Measurements from ENCODE around the gene DCUN1D2. TPM values are rescaled to one million over a fixed set of nuclear protein-coding genes. Genes with fewer than 3 reads are reported as not detected.
A peak's percentile ranks its signal among the peaks of the same experiment; 100 is the strongest.

DCUN1D2 gene
- total RNA-seq, 1 donor from 2014 or later = 23.8 TPM

DNA sequence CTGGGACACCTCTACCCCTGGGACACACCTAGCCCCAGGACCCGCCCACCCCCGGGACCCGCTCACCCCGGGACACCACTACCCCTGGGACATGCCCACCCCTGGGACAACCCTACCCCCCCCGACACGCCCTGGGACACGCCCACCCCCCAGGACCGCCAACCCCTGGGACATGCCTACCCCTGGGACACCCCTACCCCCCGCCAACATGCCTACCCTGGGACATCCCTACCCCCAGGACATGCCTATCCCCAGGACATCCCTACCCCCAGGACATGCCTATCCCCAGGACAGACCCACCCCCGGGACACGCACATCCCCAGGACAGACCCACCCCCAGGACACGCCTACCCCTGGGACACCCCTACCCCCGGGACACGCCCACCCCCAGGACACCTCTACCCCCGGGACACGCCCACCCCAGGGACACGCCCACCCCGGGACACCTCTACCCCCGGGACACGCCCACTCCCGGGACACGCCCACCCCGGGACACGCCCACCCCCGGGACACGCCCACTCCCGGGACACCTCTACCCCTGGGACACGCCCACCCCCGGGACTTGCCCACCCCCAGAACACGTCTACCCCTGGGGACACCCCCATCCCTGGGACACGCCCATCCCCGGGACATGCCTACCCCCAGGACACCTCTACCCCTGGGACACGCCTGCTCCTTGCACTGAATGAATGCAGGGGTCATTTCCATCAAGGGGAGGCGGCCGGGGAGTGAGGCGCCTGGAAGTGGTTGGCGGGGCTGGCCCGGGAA, 69.5 kb downstream of the DCUN1D2 start:
- no peaks in the 10 kb centered on the region for H3K79me2 ChIP-seq (ENCODE audit: low read depth)
- H3K9ac ChIP-seq = no peak overlapping the region
- peaks cover 4% of the 10 kb centered on the region for H3K27me3 Mint-ChIP-seq (ENCODE audit: insufficient read depth, low read depth)
- no peaks in the 10 kb centered on the region for H3K9me3 Mint-ChIP-seq
- no peaks in the 10 kb centered on the region for H3K9me3 ChIP-seq (ENCODE audit: low read depth)
- H2AFZ ChIP-seq (replicated peaks) = no peak overlapping the region
- H3K4me1 Mint-ChIP-seq = peaks cover 21% of the 10 kb centered on the region
- no peak overlapping the region for H3K4me2 ChIP-seq
- no peak overlapping the region for H3K27ac ChIP-seq
- H3K36me3 Mint-ChIP-seq = no peaks in the 10 kb centered on the region
- no peaks in the 10 kb centered on the region for H3K36me3 ChIP-seq
- H3K4me3 Mint-ChIP-seq = no peak overlapping the region
- no peak for DNase-seq (ENCODE audit: low spot score)
- H3K27me3 ChIP-seq = no peaks in the 10 kb centered on the region
- TF ChIP-seq, protein P1, sequence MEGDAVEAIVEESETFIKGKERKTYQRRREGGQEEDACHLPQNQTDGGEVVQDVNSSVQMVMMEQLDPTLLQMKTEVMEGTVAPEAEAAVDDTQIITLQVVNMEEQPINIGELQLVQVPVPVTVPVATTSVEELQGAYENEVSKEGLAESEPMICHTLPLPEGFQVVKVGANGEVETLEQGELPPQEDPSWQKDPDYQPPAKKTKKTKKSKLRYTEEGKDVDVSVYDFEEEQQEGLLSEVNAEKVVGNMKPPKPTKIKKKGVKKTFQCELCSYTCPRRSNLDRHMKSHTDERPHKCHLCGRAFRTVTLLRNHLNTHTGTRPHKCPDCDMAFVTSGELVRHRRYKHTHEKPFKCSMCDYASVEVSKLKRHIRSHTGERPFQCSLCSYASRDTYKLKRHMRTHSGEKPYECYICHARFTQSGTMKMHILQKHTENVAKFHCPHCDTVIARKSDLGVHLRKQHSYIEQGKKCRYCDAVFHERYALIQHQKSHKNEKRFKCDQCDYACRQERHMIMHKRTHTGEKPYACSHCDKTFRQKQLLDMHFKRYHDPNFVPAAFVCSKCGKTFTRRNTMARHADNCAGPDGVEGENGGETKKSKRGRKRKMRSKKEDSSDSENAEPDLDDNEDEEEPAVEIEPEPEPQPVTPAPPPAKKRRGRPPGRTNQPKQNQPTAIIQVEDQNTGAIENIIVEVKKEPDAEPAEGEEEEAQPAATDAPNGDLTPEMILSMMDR (IDR thresholded peaks at IDR 0.05) = no peak
- TF ChIP-seq EZH2 (IDR thresholded peaks at IDR 0.05) (no peak), EZH2phosphoT487 (IDR thresholded peaks at IDR 0.05) (no peak)
- H3F3A ChIP-seq (ENCODE audit: low read depth) = peaks cover 4% of the 10 kb centered on the region
- H3K27ac Mint-ChIP-seq = no peak overlapping the region
- H3K4me1 ChIP-seq = peaks cover 6% of the 10 kb centered on the region
- no peaks in the 10 kb centered on the region for H4K20me1 ChIP-seq (ENCODE audit: low read depth)
- no peak overlapping the region for H3K4me3 ChIP-seq

DNA sequence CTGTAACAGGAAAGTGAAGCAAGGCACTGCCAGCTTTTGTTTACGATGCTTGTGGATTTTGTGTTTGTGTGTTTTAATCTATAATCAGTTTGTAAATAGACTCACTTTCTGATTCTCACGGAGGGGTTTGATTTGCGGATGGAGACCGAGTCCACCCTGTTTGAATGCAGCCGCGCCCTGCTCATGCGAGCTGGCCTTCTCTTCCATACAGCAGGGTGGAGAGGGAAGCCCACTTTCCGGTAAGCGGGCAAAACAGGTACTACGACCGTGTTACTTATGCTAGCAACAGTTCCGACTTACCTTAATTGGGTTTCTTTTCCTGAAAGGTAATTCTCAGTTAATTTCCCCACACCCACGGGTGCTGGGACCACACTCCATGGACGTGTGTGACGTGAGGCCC, 70.3 kb downstream of the DCUN1D2 start:
- peak overlapping the region; percentile 53 for H3K27ac Mint-ChIP-seq
- TF ChIP-seq EZH2 (IDR thresholded peaks at IDR 0.05) = no peak
- no peak for TF ChIP-seq EZH2phosphoT487 (IDR thresholded peaks at IDR 0.05)
- TF ChIP-seq, protein P1 (IDR thresholded peaks at IDR 0.05) = no peak
- H3K36me3 Mint-ChIP-seq = no peaks in the 10 kb centered on the region
- no peak overlapping the region for H2AFZ ChIP-seq (replicated peaks)
- H3K79me2 ChIP-seq (ENCODE audit: low read depth) = no peaks in the 10 kb centered on the region
- peaks cover 4% of the 10 kb centered on the region for H3F3A ChIP-seq (ENCODE audit: low read depth)
- H3K4me1 ChIP-seq = peaks cover 6% of the 10 kb centered on the region
- no peaks in the 10 kb centered on the region for H3K27me3 ChIP-seq
- H3K9me3 Mint-ChIP-seq = no peaks in the 10 kb centered on the region
- H3K9me3 ChIP-seq (ENCODE audit: low read depth) = no peaks in the 10 kb centered on the region
- no peak overlapping the region for H3K4me2 ChIP-seq
- H3K9ac ChIP-seq = no peak overlapping the region
- no peak overlapping the region for H3K4me3 ChIP-seq
- H3K4me1 Mint-ChIP-seq = peaks cover 21% of the 10 kb centered on the region
- H3K4me3 Mint-ChIP-seq = no peak overlapping the region
- no peak for DNase-seq (ENCODE audit: low spot score)
- H3K27me3 Mint-ChIP-seq (ENCODE audit: insufficient read depth, low read depth) = peaks cover 4% of the 10 kb centered on the region
- H3K36me3 ChIP-seq = no peaks in the 10 kb centered on the region
- H4K20me1 ChIP-seq (ENCODE audit: low read depth) = no peaks in the 10 kb centered on the region
- no peak overlapping the region for H3K27ac ChIP-seq

DNA sequence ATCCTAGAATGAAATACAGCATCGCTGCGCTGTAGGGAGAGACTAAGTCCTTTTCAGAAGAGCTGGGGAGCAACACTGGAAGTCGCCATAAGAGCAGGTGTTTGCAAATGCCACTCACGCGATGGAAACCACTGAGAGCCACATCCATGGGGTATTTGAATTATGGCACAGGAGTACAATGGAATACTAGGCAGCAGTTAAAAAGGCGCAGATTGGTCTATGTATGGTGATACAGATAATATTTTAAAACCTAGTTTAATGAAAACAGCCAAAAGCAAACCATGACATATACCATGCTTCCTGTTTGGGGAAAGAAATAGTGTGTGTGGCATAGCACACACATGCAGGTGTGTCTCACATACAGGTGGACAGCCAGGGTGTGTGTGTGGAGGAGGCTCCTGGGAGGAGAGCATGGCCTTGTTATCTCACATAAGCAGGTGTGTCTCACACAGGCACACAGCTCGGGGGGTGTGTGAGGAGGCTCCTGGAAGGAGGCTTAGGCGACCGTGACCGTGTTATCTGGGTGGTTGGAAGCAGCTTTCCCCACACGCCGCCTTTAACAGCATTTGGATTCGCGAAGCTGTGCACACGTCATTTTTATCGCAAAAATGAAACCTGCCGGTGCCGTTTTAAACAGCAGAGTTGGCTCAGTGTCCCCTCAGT, 70.8 kb downstream of the DCUN1D2 start:
- peaks cover 5% of the 10 kb centered on the region for H3K27me3 Mint-ChIP-seq (ENCODE audit: insufficient read depth, low read depth)
- H3K27me3 ChIP-seq = no peaks in the 10 kb centered on the region
- TF ChIP-seq, protein P1 (IDR thresholded peaks at IDR 0.05) = no peak
- TF ChIP-seq EZH2phosphoT487 (IDR thresholded peaks at IDR 0.05) = no peak
- no peaks in the 10 kb centered on the region for H4K20me1 ChIP-seq (ENCODE audit: low read depth)
- no peak overlapping the region for H3K27ac Mint-ChIP-seq
- H3K36me3 Mint-ChIP-seq = no peaks in the 10 kb centered on the region
- H3K9me3 ChIP-seq (ENCODE audit: low read depth) = no peaks in the 10 kb centered on the region
- DNase-seq (ENCODE audit: low spot score) = no peak
- H3K9me3 Mint-ChIP-seq = no peaks in the 10 kb centered on the region
- no peak overlapping the region for H3K27ac ChIP-seq
- peaks cover 4% of the 10 kb centered on the region for H3F3A ChIP-seq (ENCODE audit: low read depth)
- H2AFZ ChIP-seq (replicated peaks) = no peak overlapping the region
- no peak overlapping the region for H3K4me3 Mint-ChIP-seq
- H3K36me3 ChIP-seq = no peaks in the 10 kb centered on the region
- H3K4me1 ChIP-seq = peaks cover 6% of the 10 kb centered on the region
- no peak overlapping the region for H3K9ac ChIP-seq
- H3K4me2 ChIP-seq = no peak overlapping the region
- H3K4me1 Mint-ChIP-seq = peaks cover 21% of the 10 kb centered on the region
- H3K79me2 ChIP-seq (ENCODE audit: low read depth) = no peaks in the 10 kb centered on the region
- H3K4me3 ChIP-seq = no peak overlapping the region
